ENCODE results near the gene LTBP1. TPM values are rescaled to one million over a fixed set of nuclear protein-coding genes. Genes with fewer than 3 reads are reported as not detected.
"Not testable (repeated sequence)": the region's sequence is repeated elsewhere in the genome, so short reads cannot be mapped to it uniquely, and the experiment has no call there.

The LTBP1 gene
- total and polyA plus RNA-seq, 5 donors from 2014 or later, result 3.7 TPM; not detected in 4

GRCh38 chr2:33363325-33364298 lies 416.9 kb downstream of the LTBP1 start:
- no peak for ATAC-seq (ENCODE audit: low read depth in 2 of 2)
- no peak for DNase-seq
- H3K27me3 ChIP-seq (ENCODE audit: control insufficient read depth, insufficient read depth, low read length), result no peaks in the 10 kb centered on the region
- Mint-ChIP-seq H3K36me3 (no peaks in the 10 kb centered on the region), H3K27ac (no peak overlapping the region), H3K4me1 (no peaks in the 10 kb centered on the region), H3K27me3 (peaks cover 9% of the 10 kb centered on the region), H3K9me3 (no peaks in the 10 kb centered on the region), H3K4me3 (no peak overlapping the region)
- no peak overlapping the region for H3K4me3 ChIP-seq (ENCODE audit: low read depth, low read length)
- no peaks in the 10 kb centered on the region for H3K36me3 ChIP-seq (ENCODE audit: control insufficient read depth, insufficient read depth, low read length)
- no peaks in the 10 kb centered on the region for H3K9me3 ChIP-seq (ENCODE audit: control insufficient read depth in 2 of 2, low read length in 2 of 2)
- no peaks in the 10 kb centered on the region for H3K4me1 ChIP-seq (ENCODE audit: control insufficient read depth, insufficient read depth, low read length, poor library complexity, severe bottlenecking)
- no peak overlapping the region for H3K27ac ChIP-seq (ENCODE audit: insufficient read depth, low read length, poor library complexity, severe bottlenecking)

DNA sequence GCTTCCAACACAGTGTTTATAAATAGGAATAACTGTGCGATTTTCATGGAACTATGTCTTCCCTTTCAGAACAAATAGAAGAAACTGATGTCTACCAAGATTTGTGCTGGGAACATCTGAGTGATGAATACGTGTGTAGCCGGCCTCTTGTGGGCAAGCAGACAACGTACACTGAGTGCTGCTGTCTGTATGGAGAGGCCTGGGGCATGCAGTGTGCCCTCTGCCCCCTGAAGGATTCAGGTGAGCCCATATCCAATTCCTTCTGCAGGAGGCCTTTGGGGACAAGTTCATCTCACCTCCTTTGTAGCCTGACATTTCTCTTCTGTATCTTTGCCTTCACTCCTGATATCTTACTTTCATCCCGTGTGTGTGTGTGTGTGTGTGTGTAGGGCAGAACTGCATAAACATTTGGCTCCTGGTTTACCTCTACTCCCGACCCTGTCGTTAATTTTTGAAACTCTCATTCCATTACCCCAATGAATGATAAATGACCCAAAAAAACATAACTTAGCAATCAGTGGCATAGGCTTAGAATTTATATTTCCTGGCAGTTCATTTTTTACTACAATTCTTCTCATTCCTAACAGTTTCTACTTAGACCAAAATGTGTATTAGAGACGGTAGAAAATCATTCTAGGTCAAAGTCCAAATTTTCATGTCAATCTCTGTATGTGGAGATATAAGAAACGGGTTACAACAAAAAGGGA lies 418.7 kb downstream of the LTBP1 start:
- no peak for DNase-seq
- Histone ChIP-seq H3K27ac (ENCODE audit: insufficient read depth, low read length, poor library complexity, severe bottlenecking) (no peak overlapping the region), H3K9me3 (ENCODE audit: control insufficient read depth in 2 of 2, low read length in 2 of 2) (no peaks in the 10 kb centered on the region), H3K4me3 (ENCODE audit: low read depth, low read length) (no peak overlapping the region), H3K36me3 (ENCODE audit: control insufficient read depth, insufficient read depth, low read length) (no peaks in the 10 kb centered on the region), H3K4me1 (ENCODE audit: control insufficient read depth, insufficient read depth, low read length, poor library complexity, severe bottlenecking) (no peaks in the 10 kb centered on the region), H3K27me3 (ENCODE audit: control insufficient read depth, insufficient read depth, low read length) (no peaks in the 10 kb centered on the region)
- H3K4me1 Mint-ChIP-seq, result no peaks in the 10 kb centered on the region
- no peak for ATAC-seq (ENCODE audit: low read depth in 2 of 2)
- no peak overlapping the region for H3K4me3 Mint-ChIP-seq
- H3K36me3 Mint-ChIP-seq, result no peaks in the 10 kb centered on the region
- H3K9me3 Mint-ChIP-seq, result no peaks in the 10 kb centered on the region
- H3K27me3 Mint-ChIP-seq, result peaks cover 15% of the 10 kb centered on the region
- H3K27ac Mint-ChIP-seq, result peak overlapping the region in 1 of 3 donors; percentile 34

GRCh38 chr2:33366473-33366872 lies 419.7 kb downstream of the LTBP1 start:
- Mint-ChIP-seq H3K27ac (no peak overlapping the region), H3K4me3 (no peak overlapping the region), H3K36me3 (no peaks in the 10 kb centered on the region), H3K4me1 (no peaks in the 10 kb centered on the region), H3K9me3 (no peaks in the 10 kb centered on the region), H3K27me3 (peaks cover 15% of the 10 kb centered on the region)
- Histone ChIP-seq H3K27me3 (ENCODE audit: control insufficient read depth, insufficient read depth, low read length) (no peaks in the 10 kb centered on the region), H3K4me1 (ENCODE audit: control insufficient read depth, insufficient read depth, low read length, poor library complexity, severe bottlenecking) (no peaks in the 10 kb centered on the region), H3K4me3 (ENCODE audit: low read depth, low read length) (no peak overlapping the region), H3K9me3 (ENCODE audit: control insufficient read depth in 2 of 2, low read length in 2 of 2) (no peaks in the 10 kb centered on the region), H3K27ac (ENCODE audit: insufficient read depth, low read length, poor library complexity, severe bottlenecking) (no peak overlapping the region), H3K36me3 (ENCODE audit: control insufficient read depth, insufficient read depth, low read length) (no peaks in the 10 kb centered on the region)
- no peak for ATAC-seq (ENCODE audit: low read depth in 2 of 2)
- DNase-seq, result no peak

DNA sequence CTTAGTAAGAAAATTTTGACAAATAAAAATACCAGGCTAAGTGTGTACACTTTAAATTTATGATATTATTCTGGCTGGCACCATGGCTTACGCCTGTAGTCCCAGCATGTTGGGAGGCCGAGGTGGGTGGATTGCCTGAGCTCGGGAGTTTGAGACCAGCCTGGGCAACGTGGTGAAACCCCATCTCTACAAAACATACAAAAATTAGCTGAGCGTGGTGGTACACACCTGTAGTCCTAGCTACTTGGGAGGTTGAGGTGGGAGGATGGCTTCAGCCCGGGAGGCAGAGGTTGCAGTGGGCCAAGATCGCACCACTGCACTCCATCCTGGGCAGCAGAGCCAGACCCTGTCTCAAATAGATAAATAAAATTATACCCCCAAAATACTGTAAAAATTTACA lies 421.8 kb downstream of the LTBP1 start:
- not testable (repeated sequence) for ATAC-seq (ENCODE audit: low read depth in 2 of 2); H3K27me3 ChIP-seq (ENCODE audit: control insufficient read depth, insufficient read depth, low read length); DNase-seq; H3K4me3 ChIP-seq (ENCODE audit: low read depth, low read length); H3K36me3 Mint-ChIP-seq; H3K9me3 Mint-ChIP-seq; H3K4me1 Mint-ChIP-seq; H3K27ac Mint-ChIP-seq; H3K4me3 Mint-ChIP-seq; H3K9me3 ChIP-seq (ENCODE audit: control insufficient read depth in 2 of 2, low read length in 2 of 2); H3K4me1 ChIP-seq (ENCODE audit: control insufficient read depth, insufficient read depth, low read length, poor library complexity, severe bottlenecking); H3K27ac ChIP-seq (ENCODE audit: insufficient read depth, low read length, poor library complexity, severe bottlenecking); H3K36me3 ChIP-seq (ENCODE audit: control insufficient read depth, insufficient read depth, low read length)
- peaks cover 14% of the 10 kb centered on the region for H3K27me3 Mint-ChIP-seq

DNA sequence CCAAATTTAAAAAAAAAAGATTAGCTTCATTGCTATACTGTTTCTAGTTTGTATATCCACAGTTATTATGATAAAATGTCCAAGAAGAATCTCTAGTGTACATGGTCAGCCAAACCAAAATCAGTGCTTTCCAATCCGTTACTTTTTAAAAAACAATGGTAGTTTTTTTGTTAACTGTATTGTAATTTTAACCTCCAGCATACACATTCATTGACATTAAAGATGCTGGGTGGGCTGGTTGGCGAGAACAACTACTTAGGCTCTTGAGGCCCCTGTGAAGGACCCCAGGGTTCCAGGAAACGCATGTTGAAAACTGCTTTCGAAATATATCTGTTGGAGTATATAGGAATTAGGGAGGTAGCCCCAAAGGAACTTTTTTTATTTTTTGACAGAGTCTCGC lies 422.4 kb downstream of the LTBP1 start:
- H3K4me1 Mint-ChIP-seq, result peaks cover 0 to 5% (median 0%) of the 10 kb centered on the region in 4 donors
- no peaks in the 10 kb centered on the region for H3K9me3 Mint-ChIP-seq
- H3K9me3 ChIP-seq (ENCODE audit: control insufficient read depth in 2 of 2, low read length in 2 of 2), result no peaks in the 10 kb centered on the region
- H3K27me3 Mint-ChIP-seq, result peaks cover 17% of the 10 kb centered on the region
- H3K36me3 ChIP-seq (ENCODE audit: control insufficient read depth, insufficient read depth, low read length), result no peaks in the 10 kb centered on the region
- H3K27ac Mint-ChIP-seq, result no peak overlapping the region
- DNase-seq (no peak), ATAC-seq (ENCODE audit: low read depth in 2 of 2) (no peak)
- no peak overlapping the region for H3K4me3 ChIP-seq (ENCODE audit: low read depth, low read length)
- H3K4me1 ChIP-seq (ENCODE audit: control insufficient read depth, insufficient read depth, low read length, poor library complexity, severe bottlenecking), result no peaks in the 10 kb centered on the region
- no peak overlapping the region for H3K4me3 Mint-ChIP-seq
- H3K27me3 ChIP-seq (ENCODE audit: control insufficient read depth, insufficient read depth, low read length), result no peaks in the 10 kb centered on the region
- H3K36me3 Mint-ChIP-seq, result no peaks in the 10 kb centered on the region
- no peak overlapping the region for H3K27ac ChIP-seq (ENCODE audit: insufficient read depth, low read length, poor library complexity, severe bottlenecking)

GRCh38 chr2:33370636-33371265 lies 424.0 kb downstream of the LTBP1 start:
- Histone ChIP-seq H3K4me3 (ENCODE audit: low read depth, low read length) (no peak overlapping the region), H3K36me3 (ENCODE audit: control insufficient read depth, insufficient read depth, low read length) (no peaks in the 10 kb centered on the region), H3K27ac (ENCODE audit: insufficient read depth, low read length, poor library complexity, severe bottlenecking) (no peak overlapping the region), H3K27me3 (ENCODE audit: control insufficient read depth, insufficient read depth, low read length) (no peaks in the 10 kb centered on the region), H3K9me3 (ENCODE audit: control insufficient read depth in 2 of 2, low read length in 2 of 2) (no peaks in the 10 kb centered on the region), H3K4me1 (ENCODE audit: control insufficient read depth, insufficient read depth, low read length, poor library complexity, severe bottlenecking) (no peaks in the 10 kb centered on the region)
- no peak for ATAC-seq (ENCODE audit: low read depth in 2 of 2)
- H3K36me3 Mint-ChIP-seq, result no peaks in the 10 kb centered on the region
- H3K4me1 Mint-ChIP-seq, result peaks cover 0 to 5% (median 0%) of the 10 kb centered on the region in 4 donors
- H3K9me3 Mint-ChIP-seq, result peaks cover 0 to 2% (median 0%) of the 10 kb centered on the region in 7 donors
- no peak for DNase-seq
- peaks cover 22% of the 10 kb centered on the region for H3K27me3 Mint-ChIP-seq
- no peak overlapping the region for H3K4me3 Mint-ChIP-seq
- H3K27ac Mint-ChIP-seq, result no peak overlapping the region

DNA sequence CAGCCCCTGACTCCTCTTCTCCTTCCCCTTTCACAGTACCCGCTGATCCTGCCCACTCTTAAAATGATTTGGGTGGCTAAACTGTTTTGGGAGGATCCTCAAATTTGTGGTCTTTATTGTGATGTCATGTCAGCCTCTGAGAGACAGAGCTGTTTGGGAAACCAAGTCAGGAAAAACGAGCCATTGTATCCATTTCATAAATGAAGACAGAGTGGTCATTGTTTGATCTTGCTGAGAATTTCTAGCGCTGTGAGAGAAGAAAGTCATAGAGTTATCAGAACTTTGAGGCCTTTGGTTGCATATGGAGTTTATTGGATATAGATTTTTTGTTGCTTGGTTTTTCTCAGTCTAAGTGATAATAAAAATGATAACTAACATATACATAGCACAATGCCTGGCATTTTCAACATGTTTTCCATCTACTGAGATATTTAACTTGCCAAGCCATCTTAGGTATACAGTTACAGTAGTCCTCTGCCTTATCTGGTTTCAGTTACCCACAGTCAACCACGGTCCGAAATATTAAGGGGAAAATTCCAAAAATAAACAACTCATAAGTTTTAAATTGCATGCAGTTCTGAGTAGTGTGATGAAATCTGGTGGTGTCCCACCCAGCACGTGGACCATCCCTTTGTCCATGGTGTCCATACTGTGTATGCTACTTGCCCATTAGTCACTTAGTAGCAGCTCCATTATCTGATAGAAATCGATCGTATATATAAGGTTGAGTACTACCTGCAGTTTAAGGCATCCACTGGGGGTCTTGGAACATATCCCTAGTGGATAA lies 424.7 kb downstream of the LTBP1 start:
- H3K9me3 Mint-ChIP-seq, result peaks cover 0 to 2% (median 0%) of the 10 kb centered on the region in 7 donors
- Histone ChIP-seq H3K4me3 (ENCODE audit: low read depth, low read length) (no peak overlapping the region), H3K4me1 (ENCODE audit: control insufficient read depth, insufficient read depth, low read length, poor library complexity, severe bottlenecking) (no peaks in the 10 kb centered on the region), H3K9me3 (ENCODE audit: control insufficient read depth in 2 of 2, low read length in 2 of 2) (no peaks in the 10 kb centered on the region), H3K36me3 (ENCODE audit: control insufficient read depth, insufficient read depth, low read length) (no peaks in the 10 kb centered on the region), H3K27ac (ENCODE audit: insufficient read depth, low read length, poor library complexity, severe bottlenecking) (no peak overlapping the region), H3K27me3 (ENCODE audit: control insufficient read depth, insufficient read depth, low read length) (no peaks in the 10 kb centered on the region)
- peaks cover 22% of the 10 kb centered on the region for H3K27me3 Mint-ChIP-seq
- DNase-seq, result no peak
- no peak for ATAC-seq (ENCODE audit: low read depth in 2 of 2)
- H3K4me1 Mint-ChIP-seq, result peaks cover 0 to 5% (median 0%) of the 10 kb centered on the region in 4 donors
- no peak overlapping the region for H3K27ac Mint-ChIP-seq
- H3K4me3 Mint-ChIP-seq, result no peak overlapping the region
- no peaks in the 10 kb centered on the region for H3K36me3 Mint-ChIP-seq
